ENCODE results near the gene KLRC4.
A peak's percentile ranks its signal among the peaks of the same experiment; 100 is the strongest.

The KLRC4 gene

GRCh38 chr12:10409392-10409791 is at the start of gene KLRC4:
Gene KLRC4, minus strand, starts transcription at chr12:10409757. Its CDS starts 182 bp downstream, at chr12:10409575.
- no peak within 1 kb of the TSS for H3K27ac ChIP-seq (ENCODE audit: poor library complexity, severe bottlenecking)

GRCh38 chr12:10457760-10458159 is 48.2 kb upstream of the KLRC4 start:
- TF ChIP-seq CTCF (IDR thresholded peaks at IDR 0.05; ENCODE audit: poor library complexity, severe bottlenecking) = no peak
- H3K4me1 ChIP-seq (ENCODE audit: insufficient read depth, poor library complexity, severe bottlenecking) = no peaks in the 10 kb centered on the region
- no peaks in the 10 kb centered on the region for H3K36me3 ChIP-seq (ENCODE audit: low read depth)
- H3K4me3 ChIP-seq (ENCODE audit: severe bottlenecking) = no peak overlapping the region
- H3K27me3 ChIP-seq (ENCODE audit: insufficient read depth, poor library complexity, severe bottlenecking) = no peaks in the 10 kb centered on the region
- no peaks in the 10 kb centered on the region for H3K9me3 ChIP-seq (ENCODE audit: severe bottlenecking)
- no peak for ATAC-seq (ENCODE audit: low read depth)
- no peak for DNase-seq (ENCODE audit: low spot score)
- H3K27ac ChIP-seq (ENCODE audit: poor library complexity, severe bottlenecking) = no peak overlapping the region

More at GRCh38 chr12:10409392-10409791, at the start of gene KLRC4:
- H3K4me1 ChIP-seq (ENCODE audit: insufficient read depth, poor library complexity, severe bottlenecking) = no peaks in the 10 kb centered on the region
- H3K4me3 ChIP-seq (ENCODE audit: severe bottlenecking) = no peak within 1 kb of the TSS
- ATAC-seq (ENCODE audit: low read depth) (peak; percentile 60; the same call in 1 of the 3 replicates), DNase-seq (ENCODE audit: low spot score) (no peak)
- H3K36me3 ChIP-seq (ENCODE audit: low read depth) = no peaks in the 10 kb centered on the region
- H3K9me3 ChIP-seq (ENCODE audit: severe bottlenecking) = no peaks in the 10 kb centered on the region
- H3K27me3 ChIP-seq (ENCODE audit: insufficient read depth, poor library complexity, severe bottlenecking) = no peaks in the 10 kb centered on the region
- TF ChIP-seq CTCF (IDR thresholded peaks at IDR 0.05; ENCODE audit: poor library complexity, severe bottlenecking) = no peak

GRCh38 chr12:10456856-10457255 is 47.3 kb upstream of the KLRC4 start:
- no peak for DNase-seq (ENCODE audit: low spot score)
- ATAC-seq (ENCODE audit: low read depth) = no peak
- H3K27ac ChIP-seq (ENCODE audit: poor library complexity, severe bottlenecking) = no peak overlapping the region
- H3K4me3 ChIP-seq (ENCODE audit: severe bottlenecking) = no peak overlapping the region
- H3K27me3 ChIP-seq (ENCODE audit: insufficient read depth, poor library complexity, severe bottlenecking) = no peaks in the 10 kb centered on the region
- H3K9me3 ChIP-seq (ENCODE audit: severe bottlenecking) = no peaks in the 10 kb centered on the region
- H3K36me3 ChIP-seq (ENCODE audit: low read depth) = no peaks in the 10 kb centered on the region
- no peak for TF ChIP-seq CTCF (IDR thresholded peaks at IDR 0.05; ENCODE audit: poor library complexity, severe bottlenecking)
- no peaks in the 10 kb centered on the region for H3K4me1 ChIP-seq (ENCODE audit: insufficient read depth, poor library complexity, severe bottlenecking)

GRCh38 chr12:10455766-10456165 is 46.2 kb upstream of the KLRC4 start:
- H3K27me3 ChIP-seq (ENCODE audit: insufficient read depth, poor library complexity, severe bottlenecking) = no peaks in the 10 kb centered on the region
- no peaks in the 10 kb centered on the region for H3K4me1 ChIP-seq (ENCODE audit: insufficient read depth, poor library complexity, severe bottlenecking)
- H3K4me3 ChIP-seq (ENCODE audit: severe bottlenecking) = no peak overlapping the region
- no peaks in the 10 kb centered on the region for H3K36me3 ChIP-seq (ENCODE audit: low read depth)
- no peaks in the 10 kb centered on the region for H3K9me3 ChIP-seq (ENCODE audit: severe bottlenecking)
- no peak overlapping the region for H3K27ac ChIP-seq (ENCODE audit: poor library complexity, severe bottlenecking)
- DNase-seq (ENCODE audit: low spot score) = no peak
- TF ChIP-seq CTCF (IDR thresholded peaks at IDR 0.05; ENCODE audit: poor library complexity, severe bottlenecking) = no peak
- ATAC-seq (ENCODE audit: low read depth) = no peak

- no peak overlapping the region for H3K27ac ChIP-seq (ENCODE audit: poor library complexity, severe bottlenecking)
- ATAC-seq (ENCODE audit: low read depth) = no peak
Observed at GRCh38 chr12:10454531-10454930, 45.0 kb upstream of the KLRC4 start.

More at GRCh38 chr12:10454531-10454930, 45.0 kb upstream of the KLRC4 start:
- TF ChIP-seq CTCF (IDR thresholded peaks at IDR 0.05; ENCODE audit: poor library complexity, severe bottlenecking) = no peak
- Histone ChIP-seq H3K36me3 (ENCODE audit: low read depth) (no peaks in the 10 kb centered on the region), H3K9me3 (ENCODE audit: severe bottlenecking) (no peaks in the 10 kb centered on the region), H3K27me3 (ENCODE audit: insufficient read depth, poor library complexity, severe bottlenecking) (no peaks in the 10 kb centered on the region), H3K4me1 (ENCODE audit: insufficient read depth, poor library complexity, severe bottlenecking) (no peaks in the 10 kb centered on the region), H3K4me3 (ENCODE audit: severe bottlenecking) (no peak overlapping the region)
- DNase-seq (ENCODE audit: low spot score) = no peak
